GM23338 (cell line): ENCODE data around the gene KATNAL1.

Experiments used
- CREB1 ChIP-seq: fragments of 250-450 bp; sonication (Bioruptor Pico); IDR thresholded peaks from 2 replicates; pipeline ENCODE4 v1.5.0; 2020; ENCODE audit warnings: low read depth, mild to moderate bottlenecking, moderate library complexity
- CTCF ChIP-seq, 2 experiments: fragments of 200-600 bp in 1 of 2; sonication (generic) in 1 of 2; conservative IDR thresholded peaks; 2 replicates each; pipeline versions ENCODE4 v1.5.1 to v1.6.1; 2016 to 2017; ENCODE audit warnings: antibody characterized with exemption in 2 of 2, low read depth in 2 of 2, mild to moderate bottlenecking in 2 of 2, moderate library complexity in 1 of 2
- ETS1 ChIP-seq: IDR thresholded peaks from 2 replicates; pipeline ENCODE4 v1.6.1; 2016; ENCODE audit warnings: antibody characterized with exemption
- EZH2 ChIP-seq: fragments of 200-600 bp; sonication (generic); IDR thresholded peaks from one replicate; pipeline ENCODE4 v1.8.0; 2017; ENCODE audit warnings: antibody characterized with exemption, mild to moderate bottlenecking, low read depth; ENCODE audit not compliant: unreplicated experiment
- EZH2phosphoT487 ChIP-seq: fragments of 200-600 bp; sonication (generic); IDR thresholded peaks from one replicate; pipeline ENCODE4 v1.8.1; 2018; ENCODE audit warnings: antibody characterized with exemption; ENCODE audit not compliant: unreplicated experiment
- JUNB ChIP-seq: IDR thresholded peaks from one replicate; pipeline ENCODE4 v1.6.1; 2016; ENCODE audit warnings: antibody characterized with exemption; ENCODE audit not compliant: unreplicated experiment
- NANOG ChIP-seq: IDR thresholded peaks from 2 replicates; pipeline ENCODE4 v1.6.1; 2016; ENCODE audit warnings: antibody characterized with exemption, borderline replicate concordance
- POLR2AphosphoS5 ChIP-seq: IDR thresholded peaks from 2 replicates; pipeline ENCODE4 v1.6.1; 2016; ENCODE audit warnings: antibody characterized with exemption, low read depth
- STAT1 ChIP-seq: IDR thresholded peaks from one replicate; pipeline ENCODE4 v1.6.1; 2016; ENCODE audit warnings: antibody characterized with exemption; ENCODE audit not compliant: unreplicated experiment
- ZNF114 ChIP-seq: fragments of 250-450 bp; sonication (Bioruptor Pico); IDR thresholded peaks from 2 replicates; pipeline ENCODE4 v1.5.0; 2020; ENCODE audit warnings: mild to moderate bottlenecking, moderate library complexity
- ZNF331 ChIP-seq: fragments of 250-450 bp; sonication (Bioruptor Pico); IDR thresholded peaks from 2 replicates; pipeline ENCODE4 v1.5.0; 2020; ENCODE audit warnings: low read depth, mild to moderate bottlenecking, moderate library complexity
- ZNF462 ChIP-seq: fragments of 250-450 bp; sonication (Bioruptor Pico); IDR thresholded peaks from 2 replicates; pipeline ENCODE4 v1.5.0; 2020; ENCODE audit warnings: mild to moderate bottlenecking, moderate library complexity
- TF ChIP-seq, protein P1 (sequence below): IDR thresholded peaks from one replicate; pipeline ENCODE4 v1.6.1; 2018; ENCODE audit warnings: antibody characterized with exemption; ENCODE audit not compliant: unreplicated experiment

DNA sequence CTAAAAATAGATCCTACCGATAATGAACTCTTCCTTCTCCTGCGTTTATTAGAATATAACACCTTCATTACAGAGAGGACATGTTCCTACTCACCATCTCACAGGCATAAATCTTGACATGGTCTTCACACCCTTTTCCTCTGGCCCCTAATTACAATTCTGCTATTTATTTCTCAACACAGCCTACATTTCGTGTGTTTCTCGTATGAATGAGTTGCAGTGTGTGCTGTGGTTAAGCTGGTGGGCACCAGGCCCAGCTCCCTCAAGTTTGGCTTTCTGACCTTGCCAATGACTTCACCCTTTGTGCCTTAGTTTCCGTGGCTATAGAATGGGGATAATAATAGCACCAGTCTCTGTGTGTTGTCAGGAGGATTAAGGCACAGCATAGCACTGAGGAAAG is 12.3 kb upstream of the KATNAL1 start:
- TF ChIP-seq STAT1 (no peak), EZH2 (no peak), CTCF (conservative IDR thresholded peaks at IDR 0.05; ENCODE audit: low read depth in 2 of 2) (no peak), EZH2phosphoT487 (no peak), POLR2AphosphoS5 (no peak), JUNB (no peak), ZNF114 (CRISPR knock-in tag) (no peak), ZNF462 (CRISPR knock-in tag) (no peak), CREB1 (no peak), ZNF331 (no peak), ETS1 (no peak), NANOG (no peak)
- TF ChIP-seq, protein P1, sequence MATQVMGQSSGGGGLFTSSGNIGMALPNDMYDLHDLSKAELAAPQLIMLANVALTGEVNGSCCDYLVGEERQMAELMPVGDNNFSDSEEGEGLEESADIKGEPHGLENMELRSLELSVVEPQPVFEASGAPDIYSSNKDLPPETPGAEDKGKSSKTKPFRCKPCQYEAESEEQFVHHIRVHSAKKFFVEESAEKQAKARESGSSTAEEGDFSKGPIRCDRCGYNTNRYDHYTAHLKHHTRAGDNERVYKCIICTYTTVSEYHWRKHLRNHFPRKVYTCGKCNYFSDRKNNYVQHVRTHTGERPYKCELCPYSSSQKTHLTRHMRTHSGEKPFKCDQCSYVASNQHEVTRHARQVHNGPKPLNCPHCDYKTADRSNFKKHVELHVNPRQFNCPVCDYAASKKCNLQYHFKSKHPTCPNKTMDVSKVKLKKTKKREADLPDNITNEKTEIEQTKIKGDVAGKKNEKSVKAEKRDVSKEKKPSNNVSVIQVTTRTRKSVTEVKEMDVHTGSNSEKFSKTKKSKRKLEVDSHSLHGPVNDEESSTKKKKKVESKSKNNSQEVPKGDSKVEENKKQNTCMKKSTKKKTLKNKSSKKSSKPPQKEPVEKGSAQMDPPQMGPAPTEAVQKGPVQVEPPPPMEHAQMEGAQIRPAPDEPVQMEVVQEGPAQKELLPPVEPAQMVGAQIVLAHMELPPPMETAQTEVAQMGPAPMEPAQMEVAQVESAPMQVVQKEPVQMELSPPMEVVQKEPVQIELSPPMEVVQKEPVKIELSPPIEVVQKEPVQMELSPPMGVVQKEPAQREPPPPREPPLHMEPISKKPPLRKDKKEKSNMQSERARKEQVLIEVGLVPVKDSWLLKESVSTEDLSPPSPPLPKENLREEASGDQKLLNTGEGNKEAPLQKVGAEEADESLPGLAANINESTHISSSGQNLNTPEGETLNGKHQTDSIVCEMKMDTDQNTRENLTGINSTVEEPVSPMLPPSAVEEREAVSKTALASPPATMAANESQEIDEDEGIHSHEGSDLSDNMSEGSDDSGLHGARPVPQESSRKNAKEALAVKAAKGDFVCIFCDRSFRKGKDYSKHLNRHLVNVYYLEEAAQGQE, result no peak
